Heart left ventricle (tissue), 16 donors: ENCODE measurements around the gene C1orf105. TPM values are rescaled to one million over a fixed set of nuclear protein-coding genes. Genes with fewer than 3 reads are reported as not detected.

Source experiments
- ATAC-seq, 4 donors: fragments of 200-7000 bp; cut with Tn5 transposase; one replicate each; pipeline ENCODE4 v1.9.1; 2020 to 2022; ENCODE audit warnings: moderate library complexity in 4 of 4, mild to moderate bottlenecking in 3 of 4, moderate number of reproducible peaks in 1 of 4
- DNase-seq, 5 donors: peaks; one replicate each; pipeline ENCODE4 v3.0.0-alpha.2; 2020
- H3K27ac ChIP-seq, 12 donors: fragments of 200-600 bp; sonication (generic) in 4 of 12; one replicate each; pipeline versions ENCODE4 v1.5.0 to v1.8.0; 2016 to 2022; ENCODE audit warnings: mild to moderate bottlenecking in 2 of 12
- H3K27me3 ChIP-seq, 9 donors: fragments of 200-600 bp; sonication (generic) in 2 of 9; one replicate each; pipeline versions ENCODE4 v1.5.1 to v1.8.0; 2016 to 2022; ENCODE audit warnings: mild to moderate bottlenecking in 3 of 9
- H3K36me3 ChIP-seq, 9 donors: fragments of 200-600 bp; sonication (generic) in 2 of 9; one replicate each; pipeline versions ENCODE4 v1.5.0 to v1.8.0; 2018 to 2022; ENCODE audit warnings: mild to moderate bottlenecking in 2 of 9
- H3K4me1 ChIP-seq, 12 donors: fragments of 200-600 bp; sonication (generic) in 4 of 12; one replicate each; pipeline versions ENCODE4 v1.5.0 to v1.8.0; 2016 to 2022; ENCODE audit warnings: mild to moderate bottlenecking in 3 of 12
- H3K4me3 ChIP-seq, 12 donors: fragments of 200-600 bp; sonication (generic) in 4 of 12; one replicate each; pipeline versions ENCODE4 v1.5.0 to v1.8.0; 2017 to 2022; ENCODE audit warnings: mild to moderate bottlenecking in 9 of 12, moderate library complexity in 4 of 12
- H3K9me3 ChIP-seq, 12 donors: fragments of 200-600 bp; sonication (generic) in 4 of 12; one replicate each; pipeline versions ENCODE4 v1.5.0 to v1.8.0; 2016 to 2022; ENCODE audit warnings: mild to moderate bottlenecking in 1 of 12
- CTCF ChIP-seq, 12 donors: fragments of 200-600 bp; sonication (generic) in 4 of 12; IDR thresholded peaks; one replicate each; pipeline versions ENCODE4 v1.5.0 to v1.8.0; 2018 to 2022; ENCODE audit warnings: antibody characterized with exemption in 12 of 12, mild to moderate bottlenecking in 5 of 12
- POLR2A ChIP-seq, 2 donors: fragments of 450-650 bp; IDR thresholded peaks; one replicate each; pipeline ENCODE4 v1.6.1; 2017; ENCODE audit warnings: antibody characterized with exemption in 2 of 2, mild to moderate bottlenecking in 2 of 2, moderate library complexity in 2 of 2
- WGBS, 4 donors: extraction: QIAGEN DNeasy Blood & Tissue Kit in 2 of 4; methylation state at CpG; one replicate each; pipeline versions ENCODE4 v1.1.5 to v1.1.7; 2013 to 2018; 5-methylcytosine and 5-hydroxymethylcytosine counted together
- intact Hi-C, 10 donors: fragments of 100-400 bp; cut with DNase I; formaldehyde crosslinking; loops; one replicate each; pipeline versions ENCODE4 v1.11.1 to v1.14.2; 2022
- polyA plus RNA-seq, 2 donors: library from polyadenylated mRNA; stranded (reverse); fragments of 200-250 nt; gene quantifications; one replicate each; pipeline ENCODE4 v1.2.3, GENCODE V29; 2013
- total RNA-seq, 9 donors: library from RNA; depleted of rRNA in 2 of 9; stranded (reverse); fragments of >200 nt in 2 of 9; fragmentation: NEBNext Ultra II Directional in 3 of 9; extraction: Animal tissue kit (Norgen Biotek cat#: 25700) in 3 of 9; gene quantifications; one replicate each; pipeline versions ENCODE4 v1.1.0 to v1.2.4, GENCODE V29; 2016 to 2023
- donor health status: ischemic (EF 13 %, LVEDD 7.1; RV severe dilation, severe dysfunction).
- donor health status: healthy with polysubstance abuse.
- donor health status: DM: no; HTN: yes; CAD: no.
- donor health status: DM: no; HTN: no; CAD: no.
- donor health status: ischemic (EF 25% LVEDD 6.9; RV normal size, moderate dysfunction).
- donor health status: ischemic (EF 25% LVEDD 5.7; RV mildly dilated, moderate dysfunction).
- donor health status: healthy.
- donor health status: DM: yes; HTN: yes; CAD: no.
- donor health status: ischemic (EF 35%, LVEDD 5.7; RV mildly dilated, moderate dysfunction).
- donor health status: nonischemic (EF 11% LVEDD 7.7; RV severe dilation, severe dysfunction).
- donor health status: DM: yes; HTN: yes; CAD: no.
- donor health status: PGD.
- donor health status: ischemic (EF 29% LVEDD 5.4; RV normal size, mild dysfunction).
- donor health status: nonischemic (EF 23%, LVEDD 6.1; RV moderate dilation, normal function).

Gene C1orf105
- total and polyA plus RNA-seq, 11 donors = 1.2 to 39.8 (median 6.7) TPM

- intact Hi-C loops = no loop called here
- peaks cover 0 to 4% (median 0%) of the 10 kb centered on the region in 9 donors for H3K27me3 ChIP-seq
- H3K4me3 ChIP-seq = no peak overlapping the region
- peaks cover 0 to 8% (median 0%) of the 10 kb centered on the region in 12 donors for H3K4me1 ChIP-seq
- ATAC-seq = no peak
- no peak for TF ChIP-seq POLR2A (IDR thresholded peaks at IDR 0.05)
- no peak for TF ChIP-seq CTCF (IDR thresholded peaks at IDR 0.05)
- no peak overlapping the region for H3K27ac ChIP-seq
- DNase-seq = no peak
- H3K36me3 ChIP-seq = no peaks in the 10 kb centered on the region
- no peaks in the 10 kb centered on the region for H3K9me3 ChIP-seq
Measured at GRCh38 chr1:172478485-172478884, 58.0 kb downstream of the C1orf105 start.

- no peak overlapping the region for H3K27ac ChIP-seq
- H3K9me3 ChIP-seq = no peaks in the 10 kb centered on the region
- no peak for DNase-seq
- no peaks in the 10 kb centered on the region for H3K4me1 ChIP-seq
- no peak for ATAC-seq
- no peak for TF ChIP-seq CTCF (IDR thresholded peaks at IDR 0.05)
- TF ChIP-seq POLR2A (IDR thresholded peaks at IDR 0.05) = no peak
- no peaks in the 10 kb centered on the region for H3K36me3 ChIP-seq
- peaks cover 0 to 4% (median 0%) of the 10 kb centered on the region in 9 donors for H3K27me3 ChIP-seq
- H3K4me3 ChIP-seq = no peak overlapping the region
- intact Hi-C loops = no loop called here
- WGBS, 4 donors = 85 to 95% (median 89%) methylated on average over 3 of the region's 3 CpGs
Measured at GRCh38 chr1:172480431-172480830, 59.9 kb downstream of the C1orf105 start.

GRCh38 chr1:172482044-172482443, 61.6 kb downstream of the C1orf105 start:
- H3K27me3 ChIP-seq = peaks cover 0 to 4% (median 0%) of the 10 kb centered on the region in 9 donors
- no peak for ATAC-seq
- H3K27ac ChIP-seq = no peak overlapping the region
- WGBS, 4 donors = 0 to 35% (median 3%) methylated on average over 1 of the region's 1 CpG
- no peaks in the 10 kb centered on the region for H3K9me3 ChIP-seq
- TF ChIP-seq POLR2A (IDR thresholded peaks at IDR 0.05) (no peak), CTCF (IDR thresholded peaks at IDR 0.05) (no peak)
- no peaks in the 10 kb centered on the region for H3K36me3 ChIP-seq
- intact Hi-C loops = no loop called here
- H3K4me3 ChIP-seq = no peak overlapping the region
- H3K4me1 ChIP-seq = peaks cover 0 to 3% (median 0%) of the 10 kb centered on the region in 12 donors
- DNase-seq = no peak

GRCh38 chr1:172483448-172483847, 63.0 kb downstream of the C1orf105 start:
- Histone ChIP-seq H3K27ac (no peak overlapping the region), H3K4me3 (no peak overlapping the region), H3K27me3 (peaks cover 0 to 8% (median 0%) of the 10 kb centered on the region in 9 donors), H3K9me3 (no peaks in the 10 kb centered on the region), H3K36me3 (no peaks in the 10 kb centered on the region), H3K4me1 (peaks cover 0 to 11% (median 0%) of the 10 kb centered on the region in 12 donors)
- no peak for TF ChIP-seq POLR2A (IDR thresholded peaks at IDR 0.05)
- TF ChIP-seq CTCF (IDR thresholded peaks at IDR 0.05) = no peak
- no peak for ATAC-seq
- DNase-seq = no peak
- intact Hi-C loops = no loop called here
